HG03439 (cell line): Measurements from ENCODE around the gene SNAPC2.
"Not testable (repeated sequence)": the region's sequence is repeated elsewhere in the genome, so short reads cannot be mapped to it uniquely, and the experiment has no call there.

Source experiments
- ATAC-seq: cut with Tn5 transposase; IDR thresholded peaks from one replicate; pipeline ENCODE4 v1.9.1; 2021; ENCODE audit warnings: mild to moderate bottlenecking, moderate library complexity; ENCODE audit not compliant: unreplicated experiment

Gene SNAPC2

GRCh38 chr19:7931221-7932061, 11.3 kb downstream of the SNAPC2 start:
- ATAC-seq: no peak

GRCh38 chr19:7932276-7932929, 12.3 kb downstream of the SNAPC2 start:
- ATAC-seq: no peak

- no peak for ATAC-seq
Measured at GRCh38 chr19:7932930-7933300, 12.8 kb downstream of the SNAPC2 start.

- ATAC-seq: no peak
Measured at GRCh38 chr19:7933411-7933810, 13.3 kb downstream of the SNAPC2 start.

- ATAC-seq: no peak
Measured at GRCh38 chr19:7933828-7934725, 13.9 kb downstream of the SNAPC2 start.

- ATAC-seq: no peak
Measured at GRCh38 chr19:7934766-7935165, 14.6 kb downstream of the SNAPC2 start.

GRCh38 chr19:7940841-7941240, 20.7 kb downstream of the SNAPC2 start:
- no peak for ATAC-seq

- no peak for ATAC-seq
Measured at GRCh38 chr19:7941895-7942596, 21.9 kb downstream of the SNAPC2 start.

- ATAC-seq: peak; percentile 10
Measured at GRCh38 chr19:7942981-7943443, 22.9 kb downstream of the SNAPC2 start.

- ATAC-seq: peak; percentile 94
Measured at GRCh38 chr19:7943444-7944176, 23.5 kb downstream of the SNAPC2 start, which contains the start of gene TIMM44. Gene TIMM44, minus strand, starts transcription at chr19:7943666. Its CDS starts 15 bp downstream, at chr19:7943651.

GRCh38 chr19:7944177-7944761, 24.1 kb downstream of the SNAPC2 start:
- ATAC-seq: peak; percentile 31

GRCh38 chr19:7947939-7948338, 27.8 kb downstream of the SNAPC2 start:
- ATAC-seq: no peak

- ATAC-seq: no peak
Measured at GRCh38 chr19:7953060-7953459, 32.9 kb downstream of the SNAPC2 start.

GRCh38 chr19:7953576-7953975, 33.4 kb downstream of the SNAPC2 start:
- ATAC-seq: no peak

GRCh38 chr19:7955696-7956095, 35.6 kb downstream of the SNAPC2 start:
- no peak for ATAC-seq

- no peak for ATAC-seq
Measured at GRCh38 chr19:7959211-7959610, 39.1 kb downstream of the SNAPC2 start.

GRCh38 chr19:7961082-7961481, 40.9 kb downstream of the SNAPC2 start:
- ATAC-seq: not testable (repeated sequence)

GRCh38 chr19:7961920-7962626, 41.9 kb downstream of the SNAPC2 start:
- no peak for ATAC-seq
